Liver (tissue), 9 donors: Measurements from ENCODE around the gene PLXNA3. TPM values are rescaled to one million over a fixed set of nuclear protein-coding genes. Genes with fewer than 3 reads are reported as not detected.

Source experiments
- DNase-seq: peaks from one replicate; pipeline ENCODE4 v3.0.0-alpha.2; 2017; ENCODE audit warnings: low spot score
- H3K27ac ChIP-seq, 2 donors: one replicate each; pipeline ENCODE4 v1.7.0; 2013; ENCODE audit warnings: inconsistent platforms in 2 of 2, low read length in 2 of 2, control low read depth in 1 of 2, low read depth in 1 of 2, mild to moderate bottlenecking in 1 of 2
- H3K27me3 ChIP-seq, 4 donors: one replicate each; pipeline versions ENCODE4 v1.6.1 to v1.7.0; 2013; ENCODE audit warnings: low read length in 3 of 4, inconsistent platforms in 1 of 4, mild to moderate bottlenecking in 1 of 4, moderate library complexity in 1 of 4; ENCODE audit not compliant: control insufficient read depth in 4 of 4, insufficient read depth in 4 of 4
- H3K36me3 ChIP-seq, 4 donors: one replicate each; pipeline versions ENCODE4 v1.6.1 to v1.7.0; 2013; ENCODE audit warnings: low read length in 3 of 4, mild to moderate bottlenecking in 3 of 4, low read depth in 1 of 4, moderate library complexity in 1 of 4; ENCODE audit not compliant: control insufficient read depth in 4 of 4, insufficient read depth in 3 of 4
- H3K4me1 ChIP-seq, 4 donors: one replicate each; pipeline versions ENCODE4 v1.6.1 to v1.7.0; 2013; ENCODE audit warnings: low read length in 3 of 4, mild to moderate bottlenecking in 3 of 4, moderate library complexity in 1 of 4; ENCODE audit not compliant: control insufficient read depth in 4 of 4, insufficient read depth in 4 of 4
- H3K4me3 ChIP-seq, 3 donors: one replicate each; pipeline versions ENCODE4 v1.6.1 to v1.7.0; 2013; ENCODE audit warnings: low read length in 3 of 3, control low read depth in 1 of 3, low read depth in 1 of 3, mild to moderate bottlenecking in 1 of 3
- H3K9ac ChIP-seq, 2 donors: one replicate each; pipeline ENCODE4 v1.7.0; 2013; ENCODE audit warnings: low read length in 2 of 2, mild to moderate bottlenecking in 2 of 2, moderate library complexity in 2 of 2, control low read depth in 1 of 2, low read depth in 1 of 2
- H3K9me3 ChIP-seq, 4 donors: one replicate each; pipeline versions ENCODE4 v1.6.1 to v1.7.0; 2013; ENCODE audit warnings: low read length in 3 of 4; ENCODE audit not compliant: control insufficient read depth in 4 of 4
- CTCF ChIP-seq: fragments of 150-350 bp; IDR thresholded peaks from 2 replicates; pipeline ENCODE4 v1.5.1; 2017; ENCODE audit warnings: improper control_type of control experiment, low read depth, low read length; ENCODE audit not compliant: missing input control
- EGR1 ChIP-seq, 2 donors: IDR thresholded peaks; 2 replicates each; pipeline ENCODE4 v1.6.1; 2016 to 2018; ENCODE audit warnings: antibody characterized with exemption in 2 of 2, low read depth in 2 of 2
- FOXA1 ChIP-seq: IDR thresholded peaks from 2 replicates; pipeline ENCODE4 v1.6.1; 2016; ENCODE audit warnings: antibody characterized with exemption
- FOXA2 ChIP-seq: IDR thresholded peaks from 2 replicates; pipeline ENCODE4 v1.6.1; 2016; ENCODE audit warnings: antibody characterized with exemption
- GABPA ChIP-seq, 2 donors: IDR thresholded peaks in 1 of 2; conservative IDR thresholded peaks in 1 of 2; 2 replicates each; pipeline ENCODE4 v1.6.1; 2016; ENCODE audit warnings: antibody characterized with exemption in 2 of 2, mild to moderate bottlenecking in 1 of 2, moderate library complexity in 1 of 2
- HNF4A ChIP-seq, 2 donors: conservative IDR thresholded peaks; 2 replicates each; pipeline ENCODE4 v1.6.1; 2016; ENCODE audit warnings: antibody characterized with exemption in 2 of 2, mild to moderate bottlenecking in 2 of 2
- HNF4G ChIP-seq: IDR thresholded peaks from 2 replicates; pipeline ENCODE4 v1.6.1; 2016; ENCODE audit warnings: antibody characterized with exemption
- JUND ChIP-seq, 2 donors: IDR thresholded peaks; 2 replicates each; pipeline ENCODE4 v1.6.1; 2016; ENCODE audit warnings: antibody characterized with exemption in 2 of 2
- MAX ChIP-seq: IDR thresholded peaks from 2 replicates; pipeline ENCODE4 v1.6.1; 2016; ENCODE audit warnings: antibody characterized with exemption
- NR2F2 ChIP-seq: IDR thresholded peaks from 2 replicates; pipeline ENCODE4 v1.6.1; 2016; ENCODE audit warnings: antibody characterized with exemption
- RAD21 ChIP-seq, 2 donors: IDR thresholded peaks; 2 replicates each; pipeline ENCODE4 v1.6.1; 2016; ENCODE audit warnings: antibody characterized with exemption in 2 of 2, mild to moderate bottlenecking in 2 of 2
- REST ChIP-seq: IDR thresholded peaks from 2 replicates; pipeline ENCODE4 v1.6.1; 2016; ENCODE audit warnings: antibody characterized with exemption, mild to moderate bottlenecking
- RXRA ChIP-seq, 2 donors: IDR thresholded peaks; 2 replicates each; pipeline ENCODE4 v1.6.1; 2017 to 2018; ENCODE audit warnings: antibody characterized with exemption in 2 of 2, mild to moderate bottlenecking in 1 of 2
- SP1 ChIP-seq: IDR thresholded peaks from 2 replicates; pipeline ENCODE4 v1.6.1; 2018; ENCODE audit warnings: antibody characterized with exemption, mild to moderate bottlenecking
- ZBTB33 ChIP-seq: IDR thresholded peaks from 2 replicates; pipeline ENCODE4 v1.6.1; 2016; ENCODE audit warnings: antibody characterized with exemption
- WGBS: extraction: QIAGEN DNeasy Blood & Tissue Kit; methylation state at CpG from one replicate; pipeline ENCODE4 v1.1.7; 2013; 5-methylcytosine and 5-hydroxymethylcytosine counted together
- polyA plus RNA-seq, 2 donors: library from polyadenylated mRNA; stranded (reverse) in 1 of 2; unstranded in 1 of 2; fragments of 200-250 nt in 1 of 2; fragments of >200 nt in 1 of 2; fragmentation: Nextera tagmentation in 1 of 2; extraction: Ambion mirVana in 1 of 2; gene quantifications; one replicate each; pipeline versions ENCODE4 v1.2.1 to v1.2.3, GENCODE V29; 2013 to 2015
- total RNA-seq, 2 donors: library from RNA; depleted of rRNA; stranded (reverse); fragments of >200 nt; gene quantifications; one replicate each; pipeline ENCODE4 v1.2.3, GENCODE V29; 2014
- donor health status: healthy.
- donor health status: healthy.
- donor health status: healthy.
- donor health status: healthy.
- donor health status: healthy.

Gene PLXNA3
- total and polyA plus RNA-seq, 4 donors = 1.1 to 1.7 (median 1.5) TPM

DNA sequence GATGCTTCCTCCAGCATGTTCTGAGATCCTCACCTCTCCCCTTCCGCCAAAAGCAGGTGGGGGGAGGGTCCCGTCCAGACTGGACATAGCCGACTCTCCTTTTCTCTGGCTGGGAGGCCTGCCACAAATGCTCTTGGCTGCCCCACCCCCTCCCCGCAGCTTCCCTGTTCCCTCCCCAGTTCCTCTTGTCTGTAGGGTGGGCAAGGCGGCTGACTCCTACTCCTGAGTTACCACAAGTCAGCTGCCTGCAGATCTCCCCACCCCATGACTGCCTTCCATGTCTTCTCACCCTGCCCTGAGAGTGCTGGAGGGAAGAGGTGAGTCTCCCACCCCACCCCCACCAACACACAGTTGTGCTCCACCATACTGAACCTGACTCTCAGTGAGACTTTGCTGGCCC is 26.7 kb upstream of the PLXNA3 start:
- Histone ChIP-seq H3K9ac (no peak overlapping the region), H3K4me3 (no peak overlapping the region), H3K4me1 (peaks cover 4 to 18% (median 5%) of the 10 kb centered on the region in 4 donors), H3K36me3 (peaks cover 3 to 10% (median 5%) of the 10 kb centered on the region in 4 donors), H3K27me3 (no peaks in the 10 kb centered on the region), H3K9me3 (no peaks in the 10 kb centered on the region), H3K27ac (peak overlapping the region in 1 of 2 donors; percentile 28)
- 80% methylated on average over 5 of the region's 5 CpGs for WGBS
- no peak for DNase-seq
- TF ChIP-seq FOXA1 (no peak), RXRA (IDR thresholded peaks at IDR 0.05) (no peak), CTCF (no peak), HNF4G (no peak), HNF4A (conservative IDR thresholded peaks at IDR 0.05) (no peak), SP1 (no peak), FOXA2 (no peak), REST (no peak), JUND (IDR thresholded peaks at IDR 0.05) (no peak), MAX (no peak), ZBTB33 (no peak), RAD21 (IDR thresholded peaks at IDR 0.05) (no peak), GABPA (IDR thresholded peaks at IDR 0.05 in 1 of 2, conservative IDR thresholded peaks at IDR 0.05 in 1 of 2) (no peak), EGR1 (IDR thresholded peaks at IDR 0.05; ENCODE audit: low read depth in 2 of 2) (no peak), NR2F2 (no peak)

GRCh38 chrX:154432210-154432609 is 25.9 kb upstream of the PLXNA3 start:
- no peaks in the 10 kb centered on the region for H3K9me3 ChIP-seq
- no peaks in the 10 kb centered on the region for H3K27me3 ChIP-seq
- TF ChIP-seq HNF4G (no peak), GABPA (IDR thresholded peaks at IDR 0.05 in 1 of 2, conservative IDR thresholded peaks at IDR 0.05 in 1 of 2) (no peak), REST (no peak), SP1 (no peak), FOXA2 (no peak), RAD21 (IDR thresholded peaks at IDR 0.05) (no peak)
- H3K4me3 ChIP-seq = no peak overlapping the region
- WGBS = 94% methylated on average over 8 of the region's 8 CpGs
- H3K4me1 ChIP-seq = peaks cover 4 to 18% (median 4%) of the 10 kb centered on the region in 4 donors
- no peak overlapping the region for H3K9ac ChIP-seq
- H3K27ac ChIP-seq = no peak overlapping the region
- no peak for DNase-seq
- H3K36me3 ChIP-seq = peaks cover 3 to 10% (median 5%) of the 10 kb centered on the region in 4 donors
